ENCODE results near the gene TMEM131. TPM values are rescaled to one million over a fixed set of nuclear protein-coding genes. Genes with fewer than 3 reads are reported as not detected.
"Not testable (repeated sequence)": the region's sequence is repeated elsewhere in the genome, so short reads cannot be mapped to it uniquely, and the experiment has no call there.

Gene TMEM131
- total RNA-seq (ENCODE audit: low replicate concordance): 34.8 and 41.3 TPM in 2 replicates
- long read RNA-seq, full-length matches to known transcripts: 1 of 18 reads
- long read RNA-seq, partial matches to known transcripts: 11 of 18 reads
- long read RNA-seq, other reads (novel, unspliced or antisense): 6 of 18 reads

- Mint-ChIP-seq H3K4me1 (ENCODE audit: unreplicated experiment) (peaks cover 37% of the 10 kb centered on the region), H3K9me3 (no peaks in the 10 kb centered on the region), H3K27ac (peak within 1 kb of the TSS; percentile 96), H3K27me3 (no peaks in the 10 kb centered on the region), H3K4me3 (peak within 1 kb of the TSS; percentile 99), H3K36me3 (no peaks in the 10 kb centered on the region)
- peak; percentile 94 for DNase-seq (ENCODE audit: extremely low spot score, unreplicated experiment)
- TF ChIP-seq CTCF (conservative IDR thresholded peaks at IDR 0.05): no peak
Observed at GRCh38 chr2:97995734-97996624, at the start of gene TMEM131. TSS of gene TMEM131 (minus strand) at chr2:97995948. CDS start at chr2:97995662, 286 bp downstream.

GRCh38 chr2:98044730-98045129 is 49.0 kb upstream of the TMEM131 start:
- H3K36me3 Mint-ChIP-seq: not testable (repeated sequence)
- peaks cover 19% of the 10 kb centered on the region for H3K9me3 Mint-ChIP-seq

GRCh38 chr2:98043101-98043500 is 47.4 kb upstream of the TMEM131 start:
- Mint-ChIP-seq H3K4me1 (ENCODE audit: unreplicated experiment) (no peaks in the 10 kb centered on the region), H3K4me3 (no peak overlapping the region), H3K27ac (no peak overlapping the region), H3K27me3 (no peaks in the 10 kb centered on the region), H3K9me3 (peaks cover 19% of the 10 kb centered on the region), H3K36me3 (no peaks in the 10 kb centered on the region)
- no peak for TF ChIP-seq CTCF (conservative IDR thresholded peaks at IDR 0.05)
- DNase-seq (ENCODE audit: extremely low spot score, unreplicated experiment): no peak

More at GRCh38 chr2:98044730-98045129, 49.0 kb upstream of the TMEM131 start:
- H3K4me3 Mint-ChIP-seq; H3K27me3 Mint-ChIP-seq; H3K4me1 Mint-ChIP-seq (ENCODE audit: unreplicated experiment); DNase-seq (ENCODE audit: extremely low spot score, unreplicated experiment); H3K27ac Mint-ChIP-seq: not testable (repeated sequence)

GRCh38 chr2:98040331-98040939 is 44.7 kb upstream of the TMEM131 start:
- Mint-ChIP-seq H3K27ac (no peak overlapping the region), H3K4me1 (ENCODE audit: unreplicated experiment) (no peaks in the 10 kb centered on the region)

GRCh38 chr2:98039085-98039756 is 43.5 kb upstream of the TMEM131 start:
- Mint-ChIP-seq H3K27ac (no peak overlapping the region), H3K4me1 (ENCODE audit: unreplicated experiment) (no peaks in the 10 kb centered on the region), H3K36me3 (no peaks in the 10 kb centered on the region), H3K9me3 (peaks cover 8% of the 10 kb centered on the region), H3K4me3 (no peak overlapping the region), H3K27me3 (no peaks in the 10 kb centered on the region)
- TF ChIP-seq CTCF (conservative IDR thresholded peaks at IDR 0.05): no peak
- peak; percentile 34 for DNase-seq (ENCODE audit: extremely low spot score, unreplicated experiment)

More at GRCh38 chr2:98040331-98040939, 44.7 kb upstream of the TMEM131 start:
- Mint-ChIP-seq H3K9me3 (peaks cover 18% of the 10 kb centered on the region), H3K27me3 (no peaks in the 10 kb centered on the region), H3K4me3 (no peak overlapping the region), H3K36me3 (no peaks in the 10 kb centered on the region)
- DNase-seq (ENCODE audit: extremely low spot score, unreplicated experiment): peak; percentile 55
- no peak for TF ChIP-seq CTCF (conservative IDR thresholded peaks at IDR 0.05)

Data from type B pancreatic cell (in vitro differentiated cells).